Smooth muscle cell (in vitro differentiated cells): ENCODE data around the gene FGF22. TPM values are rescaled to one million over a fixed set of nuclear protein-coding genes. Genes with fewer than 3 reads are reported as not detected.

Source experiments
- DNase-seq: peaks from one replicate; lab custom pipeline; 2025; ENCODE audit not compliant: unreplicated experiment; lab: John Stamatoyannopoulos, UW
- H2AFZ ChIP-seq: fragments of 200-600 bp; sonication (generic); 2 replicates; pipeline ENCODE4 v1.6.0; 2016; ENCODE audit warnings: antibody characterized with exemption, low read depth, mild to moderate bottlenecking
- H3F3A ChIP-seq: fragments of 200-600 bp; sonication (generic); 2 replicates; pipeline ENCODE4 v1.6.0; 2017; ENCODE audit warnings: antibody characterized with exemption, low read depth
- H3K27ac ChIP-seq: fragments of 200-600 bp; sonication (generic); 2 replicates; pipeline ENCODE4 v1.5.1; 2016; ENCODE audit warnings: low read depth, mild to moderate bottlenecking
- H3K27me3 ChIP-seq: fragments of 200-600 bp; sonication (generic); 2 replicates; pipeline ENCODE4 v1.6.1; 2016; ENCODE audit warnings: low read depth, mild to moderate bottlenecking
- H3K36me3 ChIP-seq: fragments of 200-600 bp; sonication (generic); 2 replicates; pipeline ENCODE4 v1.5.1; 2016; ENCODE audit warnings: low read depth
- H3K4me1 ChIP-seq: fragments of 200-600 bp; sonication (generic); 2 replicates; pipeline ENCODE4 v1.5.1; 2016; ENCODE audit warnings: low read depth
- H3K4me2 ChIP-seq: fragments of 200-600 bp; sonication (generic); 2 replicates; pipeline ENCODE4 v1.6.0; 2016; ENCODE audit warnings: mild to moderate bottlenecking
- H3K4me3 ChIP-seq: fragments of 200-600 bp; sonication (generic); 2 replicates; pipeline ENCODE4 v1.5.1; 2016; ENCODE audit warnings: mild to moderate bottlenecking
- H3K79me2 ChIP-seq: fragments of 200-600 bp; sonication (generic); 2 replicates; pipeline ENCODE4 v1.6.0; 2016; ENCODE audit warnings: low read depth, mild to moderate bottlenecking
- H3K9ac ChIP-seq: fragments of 200-600 bp; sonication (generic); 2 replicates; pipeline ENCODE4 v1.6.0; 2016; ENCODE audit warnings: low read depth
- H3K9me3 ChIP-seq: fragments of 200-600 bp; sonication (generic); replicated peaks from 2 replicates; pipeline ENCODE4 v1.5.1; 2016; ENCODE audit warnings: low read depth
- H4K20me1 ChIP-seq: fragments of 200-600 bp; sonication (generic); 2 replicates; pipeline ENCODE4 v1.6.0; 2016; ENCODE audit warnings: low read depth
- CTCF ChIP-seq: fragments of 200-600 bp; sonication (generic); IDR thresholded peaks from 2 replicates; pipeline ENCODE4 v1.5.1; 2017; ENCODE audit warnings: borderline replicate concordance, mild to moderate bottlenecking, antibody characterized with exemption; ENCODE audit not compliant: insufficient read depth, poor library complexity, severe bottlenecking
- WGBS: methylation state at CpG from one replicate; pipeline ENCODE4 v1.1.7; 2016; ENCODE audit warnings: low lambda C conversion rate; 5-methylcytosine and 5-hydroxymethylcytosine counted together
- polyA plus RNA-seq: library from polyadenylated mRNA; unstranded; fragments of >200 nt; fragmentation: Nextera tagmentation; extraction: Ambion mirVana; gene quantifications from 2 replicates; pipeline ENCODE4 v1.2.1, GENCODE V29; 2016
- total RNA-seq: library from RNA; depleted of rRNA; stranded (reverse); fragments of >200 nt; gene quantifications from 2 replicates; pipeline ENCODE4 v1.2.3, GENCODE V29; 2014

The FGF22 gene
- total and polyA plus RNA-seq, 2 experiments from 2014 or later = 0.18 TPM; not detected in 1

- Histone ChIP-seq H3K9me3 (no peaks in the 10 kb centered on the region), H2AFZ (no peak overlapping the region), H3K9ac (no peak overlapping the region), H3K36me3 (no peaks in the 10 kb centered on the region), H3F3A (no peaks in the 10 kb centered on the region), H3K79me2 (no peaks in the 10 kb centered on the region), H3K27me3 (no peaks in the 10 kb centered on the region), H4K20me1 (no peaks in the 10 kb centered on the region), H3K4me1 (peaks cover 4% of the 10 kb centered on the region), H3K27ac (no peak overlapping the region), H3K4me2 (no peak overlapping the region), H3K4me3 (no peak overlapping the region)
- no peak for TF ChIP-seq CTCF
- DNase-seq = no peak
- 85% methylated on average over 18 of the region's 18 CpGs for WGBS
Measured at GRCh38 chr19:597406-598315, 42.0 kb upstream of the FGF22 start.

GRCh38 chr19:601310-601709 is 38.4 kb upstream of the FGF22 start:
- H4K20me1 ChIP-seq = no peaks in the 10 kb centered on the region
- H3K9ac ChIP-seq = no peak overlapping the region
- H3K9me3 ChIP-seq = no peaks in the 10 kb centered on the region
- no peaks in the 10 kb centered on the region for H3K36me3 ChIP-seq
- H3K4me1 ChIP-seq = no peaks in the 10 kb centered on the region
- no peaks in the 10 kb centered on the region for H3K27me3 ChIP-seq
- no peak overlapping the region for H3K4me2 ChIP-seq
- no peak overlapping the region for H3K4me3 ChIP-seq
- H3K79me2 ChIP-seq = no peaks in the 10 kb centered on the region
- H2AFZ ChIP-seq = no peak overlapping the region
- no peaks in the 10 kb centered on the region for H3F3A ChIP-seq
- no peak for TF ChIP-seq CTCF
- no peak overlapping the region for H3K27ac ChIP-seq
- 94% methylated on average over 28 of the region's 28 CpGs for WGBS
- no peak for DNase-seq

- Histone ChIP-seq H3K9ac (no peak overlapping the region), H3K9me3 (no peaks in the 10 kb centered on the region), H3K27me3 (no peaks in the 10 kb centered on the region), H3K4me2 (no peak overlapping the region), H3K4me1 (no peaks in the 10 kb centered on the region), H3K27ac (no peak overlapping the region), H3K36me3 (no peaks in the 10 kb centered on the region), H3K79me2 (no peaks in the 10 kb centered on the region), H3F3A (no peaks in the 10 kb centered on the region), H2AFZ (no peak overlapping the region), H3K4me3 (no peak overlapping the region), H4K20me1 (no peaks in the 10 kb centered on the region)
- WGBS = 94% methylated on average over 15 of the region's 25 CpGs
- TF ChIP-seq CTCF = no peak
- DNase-seq = no peak
Measured at GRCh38 chr19:601790-602189, 37.9 kb upstream of the FGF22 start.
